A673 (cell line): ENCODE data around the gene VAT1. TPM values are rescaled to one million over a fixed set of nuclear protein-coding genes. Genes with fewer than 3 reads are reported as not detected.
"Not testable (repeated sequence)": the region's sequence is repeated elsewhere in the genome, so short reads cannot be mapped to it uniquely, and the experiment has no call there.

ENCODE experiments used
- BruUV-seq: library from RNA; stranded (reverse); fragments of 400-500 nt; replicated peaks from 2 replicates; lab custom pipeline; 2021; lab: Mats Ljungman, UMichigan
- CTCF ChIA-PET: fragments of 300-600 bp; sonication (Branson Sonifier 250); formaldehyde crosslinking; loops from one replicate; lab custom pipeline; 2022; ENCODE audit warnings: antibody characterized with exemption; lab: Charles Lee
- POLR2A ChIA-PET: fragments of 300-600 bp; sonication (Branson Sonifier 250); formaldehyde crosslinking; loops from one replicate; lab custom pipeline; 2022; ENCODE audit warnings: antibody characterized with exemption; ENCODE audit not compliant: low non-redundant PET; lab: Charles Lee
- DNase-seq: peaks from one replicate; pipeline ENCODE4 v3.0.0-alpha.2; 2015; ENCODE audit warnings: low spot score
- H3K27ac ChIP-seq: fragments of 200-600 bp; sonication (generic); 2 replicates; pipeline ENCODE4 v1.5.1; 2016; ENCODE audit warnings: mixed run types, low read depth, mild to moderate bottlenecking, mixed read lengths, antibody characterized with exemption, low read length; ENCODE audit not compliant: poor library complexity, severe bottlenecking
- H3K27me3 ChIP-seq: fragments of 200-600 bp; sonication (generic); replicated peaks from 2 replicates; pipeline ENCODE4 v1.6.1; 2017; ENCODE audit warnings: mixed run types, low read depth, mild to moderate bottlenecking, mixed read lengths, antibody characterized with exemption, low read length; ENCODE audit not compliant: insufficient read depth, poor library complexity
- H3K36me3 ChIP-seq: fragments of 200-600 bp; sonication (generic); 2 replicates; pipeline ENCODE4 v1.6.1; 2016; ENCODE audit warnings: mixed run types, mild to moderate bottlenecking, mixed read lengths, antibody characterized with exemption, low read length; ENCODE audit not compliant: insufficient read depth, poor library complexity, severe bottlenecking
- H3K4me1 ChIP-seq: fragments of 200-600 bp; sonication (generic); 2 replicates; pipeline ENCODE4 v1.6.1; 2017; ENCODE audit warnings: mixed run types, mild to moderate bottlenecking, mixed read lengths, antibody characterized with exemption, low read length; ENCODE audit not compliant: insufficient read depth, poor library complexity, severe bottlenecking
- H3K4me3 ChIP-seq: fragments of 200-600 bp; sonication (generic); 2 replicates; pipeline ENCODE4 v1.5.1; 2016; ENCODE audit warnings: low read depth, mixed run types, mild to moderate bottlenecking, mixed read lengths, low read length; ENCODE audit not compliant: poor library complexity, severe bottlenecking
- H3K9me3 ChIP-seq: fragments of 200-600 bp; sonication (generic); 2 replicates; pipeline ENCODE4 v1.6.1; 2016; ENCODE audit warnings: mixed run types, low read depth, mild to moderate bottlenecking, mixed read lengths, antibody characterized with exemption, low read length; ENCODE audit not compliant: poor library complexity, severe bottlenecking
- CTCF ChIP-seq: fragments of 300-800, 200-600 bp; sonication (generic); conservative IDR thresholded peaks from 2 replicates; pipeline ENCODE4 v1.5.1; 2017; ENCODE audit warnings: low read depth, mild to moderate bottlenecking, antibody characterized with exemption, low read length, moderate library complexity, mixed read lengths
- EZH2 ChIP-seq: fragments of 200-600 bp; sonication (generic); IDR thresholded peaks from 2 replicates; pipeline ENCODE4 v1.6.1; 2017; ENCODE audit warnings: borderline replicate concordance, low read depth, mild to moderate bottlenecking, mixed read lengths, antibody characterized with exemption, low read length; ENCODE audit not compliant: poor library complexity, severe bottlenecking
- intact Hi-C: fragments of 100-400 bp; cut with micrococcal nuclease; formaldehyde crosslinking; loops from one replicate; pipeline ENCODE4 v1.10.0; 2022; ENCODE audit not compliant: unreplicated experiment
- total RNA-seq: library from RNA; stranded (reverse); gene quantifications from 2 replicates; pipeline ENCODE4 v1.2.3, GENCODE V29; 2021

Gene VAT1
- total RNA-seq, 1 experiment from 2014 or later: 45.2 TPM

GRCh38 chr17:42997984-42998938, 23.9 kb downstream of the VAT1 start, which contains the start of gene RPL27:
Gene RPL27, plus strand, starts transcription at chr17:42998419. Its CDS starts 332 bp downstream, at chr17:42998751.
- TF ChIP-seq EZH2: no peak
- peak; percentile 65 for TF ChIP-seq CTCF
- Histone ChIP-seq H3K4me1 (peaks cover 6% of the 10 kb centered on the region), H3K4me3 (peak within 1 kb of the TSS; percentile 92), H3K9me3 (no peaks in the 10 kb centered on the region), H3K27me3 (no peaks in the 10 kb centered on the region), H3K27ac (peak within 1 kb of the TSS; percentile 92), H3K36me3 (peaks cover 30% of the 10 kb centered on the region)
- TSS peak; percentile 83 for BruUV-seq
- POLR2A ChIA-PET: interaction anchor here (0.7 to 0.9 kb wide), 4 partner anchors 8 to 317 kb away, joined by 3 to 17 read pairs (median 6); partner anchors contain the start of gene IFI35
- DNase-seq: peak; percentile 98
- CTCF ChIA-PET: interaction anchor here (0.6 to 1.5 kb wide), 3 partner anchors 26 to 82 kb away, joined by 3 to 4 read pairs (median 3); partner anchors contain the start of gene AARSD1
- intact Hi-C loops: no loop called here

GRCh38 chr17:42997390-42997983, 24.7 kb downstream of the VAT1 start:
- BruUV-seq: no TSS peak
- no peak for DNase-seq
- TF ChIP-seq CTCF (no peak), EZH2 (no peak)
- Histone ChIP-seq H3K36me3 (peaks cover 22% of the 10 kb centered on the region), H3K27ac (no peak overlapping the region), H3K4me3 (peak overlapping the region; percentile 92), H3K9me3 (no peaks in the 10 kb centered on the region), H3K27me3 (no peaks in the 10 kb centered on the region), H3K4me1 (peaks cover 6% of the 10 kb centered on the region)
- ChIA-PET CTCF (interaction anchor here (0.6 to 1.5 kb wide), 3 partner anchors 27 to 83 kb away, joined by 3 to 4 read pairs (median 3); partner anchors contain the start of gene AARSD1), POLR2A (interaction anchor here (0.7 to 0.9 kb wide), 4 partner anchors 9 to 318 kb away, joined by 3 to 17 read pairs (median 6); partner anchors contain the start of gene IFI35)
- intact Hi-C loops: no loop called here

GRCh38 chr17:42993913-42994312, 28.3 kb downstream of the VAT1 start:
- H3K36me3 ChIP-seq, H3K4me3 ChIP-seq, BruUV-seq, H3K27ac ChIP-seq, H3K4me1 ChIP-seq, POLR2A ChIA-PET, DNase-seq, H3K27me3 ChIP-seq, intact Hi-C loops, H3K9me3 ChIP-seq, CTCF ChIA-PET: not testable (repeated sequence)
